Mesothelial cell of epicardium (in vitro differentiated cells): Measurements from ENCODE around the gene POLG. TPM values are rescaled to one million over a fixed set of nuclear protein-coding genes. Genes with fewer than 3 reads are reported as not detected.

Experiments
- DNase-seq, 2 experiments: peaks; one replicate each; pipeline ENCODE4 v3.0.0; 2021; ENCODE audit warnings: low spot score in 2 of 2; ENCODE audit not compliant: unreplicated experiment in 2 of 2
- H3K27ac Mint-ChIP-seq: 2 replicates; pipeline ENCODE4 v1.8.0; 2021; ENCODE audit warnings: mixed read lengths
- H3K27me3 Mint-ChIP-seq: 2 replicates; pipeline ENCODE4 v1.8.0; 2021; ENCODE audit warnings: low read depth, mixed read lengths
- H3K36me3 Mint-ChIP-seq: 2 replicates; pipeline ENCODE4 v1.8.0; 2021; ENCODE audit warnings: mixed read lengths
- H3K4me1 Mint-ChIP-seq: 2 replicates; pipeline ENCODE4 v1.8.0; 2021; ENCODE audit warnings: mixed read lengths
- H3K4me3 Mint-ChIP-seq: 2 replicates; pipeline ENCODE4 v1.8.0; 2021; ENCODE audit warnings: mild to moderate bottlenecking, moderate library complexity, mixed read lengths
- H3K9me3 Mint-ChIP-seq: 2 replicates; pipeline ENCODE4 v1.8.0; 2021; ENCODE audit warnings: mixed read lengths
- total RNA-seq: library from RNA; stranded (reverse); gene quantifications from 3 replicates; pipeline ENCODE4 v1.2.1, GENCODE V29; 2021
- TF ChIP-seq, protein P1 (sequence below): fragments of 200-600 bp; sonication (generic); IDR thresholded peaks from one replicate; pipeline ENCODE4 v1.5.0; 2021; ENCODE audit warnings: antibody characterized with exemption; ENCODE audit not compliant: unreplicated experiment

The POLG gene
- total RNA-seq, 1 donor from 2014 or later: 68.2 TPM

DNA sequence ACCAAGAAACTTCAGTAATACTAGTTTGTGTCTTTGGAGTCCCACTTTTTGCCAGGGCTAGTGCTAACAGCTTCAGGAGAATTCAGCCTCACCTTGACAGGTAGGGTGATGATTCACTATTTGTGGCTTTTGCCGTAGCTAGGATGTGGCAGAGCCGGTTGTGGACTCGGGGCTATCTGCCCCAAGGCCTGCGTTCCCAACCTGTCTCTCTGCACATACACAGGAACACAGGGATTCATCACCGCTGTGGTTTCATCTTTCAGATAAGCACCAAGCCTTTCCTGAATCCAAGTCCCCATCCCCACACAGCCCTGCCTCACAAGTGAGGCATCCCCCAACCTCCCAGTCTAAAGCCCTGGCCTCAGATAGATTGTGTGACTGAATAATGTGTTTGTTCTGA is 45.2 kb upstream of the POLG start:
- no peak overlapping the region for H3K27ac Mint-ChIP-seq
- peak overlapping the region; percentile 51 for H3K4me3 Mint-ChIP-seq
- peaks cover 41% of the 10 kb centered on the region for H3K4me1 Mint-ChIP-seq
- TF ChIP-seq, protein P1, sequence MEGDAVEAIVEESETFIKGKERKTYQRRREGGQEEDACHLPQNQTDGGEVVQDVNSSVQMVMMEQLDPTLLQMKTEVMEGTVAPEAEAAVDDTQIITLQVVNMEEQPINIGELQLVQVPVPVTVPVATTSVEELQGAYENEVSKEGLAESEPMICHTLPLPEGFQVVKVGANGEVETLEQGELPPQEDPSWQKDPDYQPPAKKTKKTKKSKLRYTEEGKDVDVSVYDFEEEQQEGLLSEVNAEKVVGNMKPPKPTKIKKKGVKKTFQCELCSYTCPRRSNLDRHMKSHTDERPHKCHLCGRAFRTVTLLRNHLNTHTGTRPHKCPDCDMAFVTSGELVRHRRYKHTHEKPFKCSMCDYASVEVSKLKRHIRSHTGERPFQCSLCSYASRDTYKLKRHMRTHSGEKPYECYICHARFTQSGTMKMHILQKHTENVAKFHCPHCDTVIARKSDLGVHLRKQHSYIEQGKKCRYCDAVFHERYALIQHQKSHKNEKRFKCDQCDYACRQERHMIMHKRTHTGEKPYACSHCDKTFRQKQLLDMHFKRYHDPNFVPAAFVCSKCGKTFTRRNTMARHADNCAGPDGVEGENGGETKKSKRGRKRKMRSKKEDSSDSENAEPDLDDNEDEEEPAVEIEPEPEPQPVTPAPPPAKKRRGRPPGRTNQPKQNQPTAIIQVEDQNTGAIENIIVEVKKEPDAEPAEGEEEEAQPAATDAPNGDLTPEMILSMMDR: no peak
- H3K27me3 Mint-ChIP-seq: peaks cover 81% of the 10 kb centered on the region
- no peaks in the 10 kb centered on the region for H3K9me3 Mint-ChIP-seq
- no peak for DNase-seq
- H3K36me3 Mint-ChIP-seq: no peaks in the 10 kb centered on the region

DNA sequence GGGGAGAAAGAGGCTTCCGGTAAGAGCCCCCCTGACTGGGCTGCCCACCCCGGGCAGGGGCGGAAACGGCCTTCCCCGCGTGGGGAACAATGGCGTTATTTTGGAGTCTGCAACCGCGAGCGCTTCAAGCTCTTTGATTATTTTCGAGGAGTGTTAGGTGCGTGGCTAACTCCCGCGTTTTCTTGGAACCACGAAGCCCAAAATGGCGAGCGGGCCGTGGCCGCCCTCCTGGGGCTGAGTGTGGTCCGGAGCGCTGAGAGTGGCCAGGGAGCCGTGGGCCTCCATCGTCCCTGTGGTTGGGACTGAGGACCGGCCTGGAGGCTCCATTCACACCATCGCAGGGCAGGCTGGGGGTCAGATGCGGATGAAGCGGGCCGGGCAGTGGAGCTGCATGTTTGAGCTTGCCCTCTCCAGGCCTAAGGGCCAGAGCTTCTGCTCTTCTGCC is 44.6 kb upstream of the POLG start:
- H3K4me1 Mint-ChIP-seq: peaks cover 39% of the 10 kb centered on the region
- H3K27ac Mint-ChIP-seq: no peak overlapping the region
- TF ChIP-seq, protein P1: no peak

GRCh38 chr15:89378296-89379151 is 43.9 kb upstream of the POLG start:
- peak overlapping the region; percentile 70 for H3K4me3 Mint-ChIP-seq

More for the DNA sequence above, 44.6 kb upstream of the POLG start:
- Mint-ChIP-seq H3K9me3 (no peaks in the 10 kb centered on the region), H3K27me3 (peaks cover 86% of the 10 kb centered on the region), H3K4me3 (peak overlapping the region; percentile 51), H3K36me3 (no peaks in the 10 kb centered on the region)
- DNase-seq: no peak

DNA sequence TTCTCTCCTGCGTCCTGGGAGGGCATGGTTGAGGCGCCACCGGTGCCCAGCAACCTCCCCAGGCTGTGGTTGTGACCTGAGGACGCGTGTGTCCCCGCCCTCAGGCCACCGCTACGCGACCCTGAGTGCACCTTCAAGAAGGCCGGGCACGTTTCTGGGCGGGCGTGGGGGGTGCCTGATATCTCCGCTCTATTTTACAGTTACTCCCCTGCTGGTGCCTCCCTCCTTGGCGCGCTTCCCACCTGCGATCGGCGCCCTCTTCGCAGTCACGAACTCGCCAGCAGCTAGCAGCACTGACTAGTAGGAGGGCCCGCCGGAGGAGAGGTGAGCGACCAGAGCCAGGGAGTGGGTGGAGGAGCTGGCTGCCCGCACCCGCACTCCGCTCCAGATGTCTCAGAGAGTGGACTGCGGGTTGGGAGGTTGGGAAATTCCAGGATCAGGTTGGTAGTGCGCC is 43.2 kb upstream of the POLG start:
- Mint-ChIP-seq H3K4me3 (peak overlapping the region; percentile 70), H3K27me3 (peaks cover 95% of the 10 kb centered on the region)
- DNase-seq: peak in 1 of 2 experiments; percentile 65

More at GRCh38 chr15:89378296-89379151, 43.9 kb upstream of the POLG start:
- peaks cover 94% of the 10 kb centered on the region for H3K27me3 Mint-ChIP-seq
- H3K4me1 Mint-ChIP-seq: peaks cover 32% of the 10 kb centered on the region
- TF ChIP-seq, protein P1: no peak
- no peaks in the 10 kb centered on the region for H3K36me3 Mint-ChIP-seq
- DNase-seq: peak in 1 of 2 experiments; percentile 70
- H3K27ac Mint-ChIP-seq: peak overlapping the region; percentile 79
- H3K9me3 Mint-ChIP-seq: no peaks in the 10 kb centered on the region

DNA sequence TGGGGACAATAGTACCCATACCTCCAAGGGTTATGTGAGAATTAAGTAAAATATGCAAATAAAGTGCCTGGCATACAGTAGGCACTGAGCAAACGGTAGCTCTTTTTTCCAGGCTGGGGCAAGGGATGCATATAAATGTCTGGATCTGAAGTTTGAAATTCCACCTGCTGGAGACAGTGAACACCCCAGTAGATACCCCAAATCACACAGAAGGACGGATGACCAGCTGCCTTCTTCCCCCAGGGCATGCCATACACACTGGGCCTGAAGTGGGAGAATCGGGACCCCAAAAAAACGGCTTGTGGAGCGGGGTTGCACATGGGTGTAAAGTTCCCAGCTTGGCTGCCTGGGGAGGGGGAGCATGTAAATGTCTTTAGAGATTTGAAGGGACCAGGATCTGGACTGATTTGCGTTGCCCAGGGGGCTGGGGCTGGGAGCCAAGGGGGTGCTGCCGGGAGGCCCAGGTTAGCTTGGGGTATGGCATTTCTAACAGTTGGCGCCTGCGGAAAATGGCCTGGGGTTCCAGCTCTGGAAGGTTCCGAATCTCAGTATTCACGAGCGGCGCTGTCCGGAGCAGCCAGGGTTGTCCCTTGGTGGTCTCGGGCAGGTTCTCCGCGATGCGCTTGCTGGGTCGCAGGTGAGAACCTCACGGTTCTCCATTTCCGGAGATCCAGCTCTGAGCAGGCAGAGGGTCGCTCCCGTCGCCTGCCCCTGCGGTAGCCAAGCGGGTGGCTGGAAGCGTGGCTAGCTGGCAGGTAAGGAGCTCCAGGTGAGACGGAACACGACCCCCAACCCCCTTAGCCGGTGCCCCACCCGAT is 42.6 kb upstream of the POLG start:
- Mint-ChIP-seq H3K36me3 (no peaks in the 10 kb centered on the region), H3K27me3 (peaks cover 95% of the 10 kb centered on the region), H3K9me3 (no peaks in the 10 kb centered on the region), H3K4me1 (peaks cover 22% of the 10 kb centered on the region), H3K4me3 (peak overlapping the region; percentile 10), H3K27ac (no peak overlapping the region)
- no peak for DNase-seq
- TF ChIP-seq, protein P1: no peak

More for the DNA sequence above, 43.2 kb upstream of the POLG start:
- Mint-ChIP-seq H3K27ac (peak overlapping the region; percentile 34), H3K36me3 (no peaks in the 10 kb centered on the region), H3K9me3 (no peaks in the 10 kb centered on the region), H3K4me1 (peaks cover 25% of the 10 kb centered on the region)
- TF ChIP-seq, protein P1: no peak
